ENCODE data around the gene OBP2B. TPM values are rescaled to one million over a fixed set of nuclear protein-coding genes. Genes with fewer than 3 reads are reported as not detected.

OBP2B gene
- total RNA-seq, 1 experiment from 2014 or later: not detected

DNA sequence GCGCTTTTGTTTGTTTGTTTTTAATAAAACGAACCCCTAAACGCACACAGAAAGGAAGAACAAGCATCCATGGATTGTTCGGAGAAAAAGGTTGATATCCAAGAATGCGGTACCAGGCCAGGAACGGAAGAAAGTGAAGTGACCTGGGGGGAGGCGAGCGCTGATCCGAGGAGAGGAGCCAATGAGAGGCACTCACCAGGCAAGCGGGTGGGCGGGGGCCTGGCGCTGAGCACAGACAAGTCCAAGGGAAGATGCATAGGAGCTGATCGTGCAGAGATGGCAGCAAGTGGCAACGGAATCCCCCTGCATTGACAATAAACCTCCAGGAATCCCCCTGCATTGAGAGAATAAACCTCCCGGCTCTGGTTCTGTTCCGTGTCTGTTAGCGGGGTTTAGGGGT lies 8.4 kb downstream of the OBP2B start:
- Histone ChIP-seq H2AFZ (no peak overlapping the region), H3K36me3 (ENCODE audit: low read depth) (no peaks in the 10 kb centered on the region), H4K20me1 (ENCODE audit: insufficient read depth) (no peaks in the 10 kb centered on the region), H3K4me3 (no peak overlapping the region), H3K79me2 (ENCODE audit: low read depth) (no peaks in the 10 kb centered on the region), H3K27me3 (ENCODE audit: insufficient read depth, low read depth) (peaks cover 82% of the 10 kb centered on the region), H3K4me2 (no peak overlapping the region), H3K27ac (no peak overlapping the region), H3F3A (ENCODE audit: insufficient read depth, low read depth) (no peaks in the 10 kb centered on the region), H3K4me1 (replicated peaks; ENCODE audit: insufficient read depth) (no peaks in the 10 kb centered on the region), H3K9me3 (ENCODE audit: insufficient read depth, low read depth) (no peaks in the 10 kb centered on the region), H3K9me2 (ENCODE audit: insufficient read depth) (no peaks in the 10 kb centered on the region)
- POLR2A ChIA-PET (ENCODE audit: unreplicated experiment): no interaction called here
- TF ChIP-seq EZH2 (IDR thresholded peaks at IDR 0.05; ENCODE audit: low read depth) (no peak), CTCF (conservative IDR thresholded peaks at IDR 0.05) (no peak)
- CTCF ChIA-PET: no interaction called here
- BruUV-seq (replicated peaks): no TSS peak
- DNase-seq: no peak
- intact Hi-C loops (cut with micrococcal nuclease; ENCODE audit: unreplicated experiment): no loop called here

DNA sequence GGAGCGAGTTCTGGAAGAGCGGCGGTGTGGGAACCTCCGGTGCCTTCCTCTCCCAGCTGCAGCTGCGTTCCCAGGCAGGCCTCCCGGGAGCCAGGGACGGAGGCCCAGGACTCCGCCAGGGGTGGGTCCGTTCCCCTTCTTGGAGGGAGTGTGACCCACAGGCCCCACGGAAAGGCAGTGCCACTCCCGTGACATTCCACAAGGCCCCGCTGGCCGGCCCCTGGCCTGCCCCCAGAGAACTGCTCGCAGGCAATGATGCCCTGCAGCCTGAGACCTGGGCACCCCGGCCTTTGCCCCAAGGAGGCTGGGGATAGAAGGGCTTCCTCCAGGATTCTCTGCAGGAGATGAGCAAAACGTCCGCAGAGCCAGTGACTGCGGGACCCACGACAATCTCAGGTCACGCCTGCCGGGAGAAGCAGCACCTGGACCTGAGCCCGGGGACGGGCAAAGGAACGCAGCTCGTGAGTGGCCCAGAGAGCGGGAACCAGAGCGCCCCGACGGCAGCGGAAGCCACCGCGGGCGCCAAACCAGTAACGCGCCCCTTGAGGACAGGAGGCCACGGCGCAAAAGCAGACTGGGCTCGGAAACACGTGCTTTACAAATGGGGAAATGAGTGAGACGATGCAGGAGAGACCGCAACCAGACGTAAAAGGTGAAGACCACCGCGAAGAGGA lies 9.3 kb downstream of the OBP2B start:
- intact Hi-C loops (cut with micrococcal nuclease; ENCODE audit: unreplicated experiment): no loop called here
- no peak overlapping the region for H3K4me3 ChIP-seq
- H3K9me2 ChIP-seq (ENCODE audit: insufficient read depth): no peaks in the 10 kb centered on the region
- H3K4me2 ChIP-seq: no peak overlapping the region
- no peak overlapping the region for H2AFZ ChIP-seq
- ChIA-PET CTCF (interaction anchor here (0.5 kb wide), 1 partner anchor 78 kb away, joined by 3 read pairs; no protein-coding TSS in a partner anchor), POLR2A (ENCODE audit: unreplicated experiment) (no interaction called here)
- no peak for TF ChIP-seq EZH2 (IDR thresholded peaks at IDR 0.05; ENCODE audit: low read depth)
- TF ChIP-seq CTCF (conservative IDR thresholded peaks at IDR 0.05): no peak
- no peak overlapping the region for H3K27ac ChIP-seq
- no peaks in the 10 kb centered on the region for H3K36me3 ChIP-seq (ENCODE audit: low read depth)
- H4K20me1 ChIP-seq (ENCODE audit: insufficient read depth): no peaks in the 10 kb centered on the region
- DNase-seq: no peak
- H3K4me1 ChIP-seq (replicated peaks; ENCODE audit: insufficient read depth): no peaks in the 10 kb centered on the region
- H3F3A ChIP-seq (ENCODE audit: insufficient read depth, low read depth): no peaks in the 10 kb centered on the region
- no TSS peak for BruUV-seq (replicated peaks)
- no peaks in the 10 kb centered on the region for H3K79me2 ChIP-seq (ENCODE audit: low read depth)
- no peaks in the 10 kb centered on the region for H3K9me3 ChIP-seq (ENCODE audit: insufficient read depth, low read depth)
- H3K27me3 ChIP-seq (ENCODE audit: insufficient read depth, low read depth): peaks cover 84% of the 10 kb centered on the region

GRCh38 chr9:133195029-133195428 lies 14.0 kb downstream of the OBP2B start:
- Histone ChIP-seq H3K27me3 (ENCODE audit: insufficient read depth, low read depth) (peaks cover 77% of the 10 kb centered on the region), H3K4me3 (no peak overlapping the region), H3K4me2 (no peak overlapping the region), H3K4me1 (replicated peaks; ENCODE audit: insufficient read depth) (no peaks in the 10 kb centered on the region), H3F3A (ENCODE audit: insufficient read depth, low read depth) (no peaks in the 10 kb centered on the region), H4K20me1 (ENCODE audit: insufficient read depth) (no peaks in the 10 kb centered on the region), H3K27ac (no peak overlapping the region), H3K36me3 (ENCODE audit: low read depth) (no peaks in the 10 kb centered on the region), H3K9me3 (ENCODE audit: insufficient read depth, low read depth) (no peaks in the 10 kb centered on the region; the same call in 1 of the 2 replicates), H3K79me2 (ENCODE audit: low read depth) (no peaks in the 10 kb centered on the region), H2AFZ (no peak overlapping the region), H3K9me2 (ENCODE audit: insufficient read depth) (no peaks in the 10 kb centered on the region)
- DNase-seq: no peak
- ChIA-PET POLR2A (ENCODE audit: unreplicated experiment) (no interaction called here), CTCF (no interaction called here)
- no TSS peak for BruUV-seq (replicated peaks)
- no peak for TF ChIP-seq CTCF (conservative IDR thresholded peaks at IDR 0.05)
- intact Hi-C loops (cut with micrococcal nuclease; ENCODE audit: unreplicated experiment): no loop called here

All from PC-9 (cell line).